GM12878 (cell line): Measurements from ENCODE around the gene SERPINE1. TPM values are rescaled to one million over a fixed set of nuclear protein-coding genes. Genes with fewer than 3 reads are reported as not detected.

ENCODE experiments used
- ATAC-seq: fragments of 200-7000 bp; cut with Tn5 transposase; 3 replicates; pipeline ENCODE4 v1.9.1; 2020; ENCODE audit warnings: mild to moderate bottlenecking, moderate library complexity
- BruUV-seq: library from RNA; stranded (reverse); fragments of 400-500 nt; replicated peaks from 2 replicates; lab custom pipeline; 2021; lab: Mats Ljungman, UMichigan
- CTCF ChIA-PET: fragments of 300-600 bp; sonication (Branson Sonifier 250); formaldehyde crosslinking; extraction: SDS; loops from one replicate; lab custom pipeline; 2021; ENCODE audit warnings: inconsistent platforms; lab: Yijun Ruan, JAX
- POLR2A ChIA-PET: fragments of 350-600 bp; formaldehyde crosslinking; extraction: SDS; loops from one replicate; lab custom pipeline; 2021; ENCODE audit warnings: inconsistent platforms; lab: Charles Lee
- RAD21 ChIA-PET: fragments of 300-600 bp; sonication (Branson Sonifier 250); formaldehyde crosslinking; loops from one replicate; lab custom pipeline; 2023; ENCODE audit warnings: antibody characterized with exemption; ENCODE audit not compliant: unreplicated experiment; lab: Charles Lee
- SMC1A ChIA-PET: fragments of 300-600 bp; sonication (Branson Sonifier 250); formaldehyde crosslinking; loops from one replicate; lab custom pipeline; 2023; ENCODE audit not compliant: unreplicated experiment, uncharacterized antibody; lab: Charles Lee
- DNase-seq: peaks from one replicate; pipeline ENCODE4 v3.0.0-alpha.2; 2011; ENCODE audit warnings: low read depth, low spot score
- FAIRE-seq: peaks from 3 replicates; lab custom pipeline; 2011; peaks lifted over from hg19 to GRCh38; lab: Jason Lieb, UNC
- H2AFZ ChIP-seq: 2 replicates; pipeline ENCODE4 v1.6.0; 2011; ENCODE audit warnings: low read depth, low read length, control low read depth; ENCODE audit not compliant: control insufficient read depth
- H3K27ac ChIP-seq: 2 replicates; pipeline ENCODE4 v1.5.1; 2011; ENCODE audit warnings: control low read depth; ENCODE audit not compliant: control insufficient read depth, insufficient read depth
- H3K27me3 ChIP-seq, 2 experiments: replicated peaks in 1 of 2; 2 replicates each; pipeline versions ENCODE4 v1.6.0 to v1.6.1; 2011; ENCODE audit warnings: low read length in 1 of 2; ENCODE audit not compliant: control insufficient read depth in 2 of 2, insufficient read depth in 2 of 2
- H3K36me3 ChIP-seq, 2 experiments: 2 replicates each; pipeline ENCODE4 v1.5.1; 2011; ENCODE audit warnings: low read length in 1 of 2; ENCODE audit not compliant: control insufficient read depth in 2 of 2, insufficient read depth in 2 of 2
- H3K4me1 ChIP-seq: 2 replicates; pipeline ENCODE4 v1.6.1; 2011; ENCODE audit warnings: mild to moderate bottlenecking, low read length, moderate library complexity, mixed read lengths; ENCODE audit not compliant: control insufficient read depth, insufficient read depth
- H3K4me2 ChIP-seq: 2 replicates; pipeline ENCODE4 v1.6.0; 2011; ENCODE audit warnings: control low read depth; ENCODE audit not compliant: control insufficient read depth, insufficient read depth
- H3K4me3 ChIP-seq: fragments of 200-600 bp; sonication (generic); 2 replicates; pipeline ENCODE4 v1.5.1; 2016
- H3K79me2 ChIP-seq: 2 replicates; pipeline ENCODE4 v1.6.0; 2011; ENCODE audit warnings: low read length; ENCODE audit not compliant: control insufficient read depth, insufficient read depth
- H3K9ac ChIP-seq: 2 replicates; pipeline ENCODE4 v1.8.0; 2011; ENCODE audit warnings: low read length, control low read depth, mixed read lengths; ENCODE audit not compliant: control insufficient read depth, insufficient read depth
- H3K9me3 ChIP-seq: replicated peaks from 3 replicates; pipeline ENCODE4 v1.5.1; 2011; ENCODE audit warnings: mild to moderate bottlenecking, low read length; ENCODE audit not compliant: control insufficient read depth, insufficient read depth
- H4K20me1 ChIP-seq: 2 replicates; pipeline ENCODE4 v1.6.0; 2011; ENCODE audit not compliant: control insufficient read depth, insufficient read depth
- KDM1A ChIP-seq: fragments of 200-600 bp; sonication (generic); IDR thresholded peaks from 2 replicates; pipeline ENCODE4 v1.6.1; 2016; ENCODE audit warnings: borderline replicate concordance
- KLF5 ChIP-seq: fragments of 450-650 bp; IDR thresholded peaks from 2 replicates; pipeline ENCODE4 v1.6.1; 2014; ENCODE audit warnings: mild to moderate bottlenecking; ENCODE audit not compliant: partially characterized antibody
- MEF2A ChIP-seq: IDR thresholded peaks from 2 replicates; pipeline ENCODE4 v1.6.1; 2011; ENCODE audit warnings: low read depth, mild to moderate bottlenecking, low read length, moderate library complexity; ENCODE audit not compliant: insufficient read depth
- MEF2B ChIP-seq: fragments of 450-650 bp; IDR thresholded peaks from 2 replicates; pipeline ENCODE4 v1.6.1; 2018; ENCODE audit warnings: mild to moderate bottlenecking, moderate library complexity; ENCODE audit not compliant: partially characterized antibody, poor library complexity, severe bottlenecking
- MYB ChIP-seq: fragments of 150-350 bp; IDR thresholded peaks from 2 replicates; pipeline ENCODE4 v1.6.1; 2014; ENCODE audit warnings: mild to moderate bottlenecking, low read depth, low read length, borderline replicate concordance
- NBN ChIP-seq: fragments of 450-650 bp; IDR thresholded peaks from 2 replicates; pipeline ENCODE4 v1.6.1; 2016
- PAX5 ChIP-seq: IDR thresholded peaks from 2 replicates; pipeline ENCODE4 v1.6.1; 2011; ENCODE audit warnings: low read depth, low read length, borderline replicate concordance
- PAX8 ChIP-seq: fragments of 450-650 bp; IDR thresholded peaks from 2 replicates; pipeline ENCODE4 v1.6.1; 2017; ENCODE audit warnings: mild to moderate bottlenecking, moderate library complexity
- PML ChIP-seq: IDR thresholded peaks from 2 replicates; pipeline ENCODE4 v1.6.1; 2012; ENCODE audit warnings: low read length, inconsistent platforms
- RCOR1 ChIP-seq: conservative IDR thresholded peaks from 2 replicates; pipeline ENCODE4 v1.6.1; 2012; ENCODE audit warnings: low read depth, low read length, improper control_type of control experiment
- SMARCA5 ChIP-seq: fragments of 450-650 bp; IDR thresholded peaks from 2 replicates; pipeline ENCODE4 v1.6.1; 2017; ENCODE audit warnings: mild to moderate bottlenecking
- SP1 ChIP-seq: IDR thresholded peaks from one replicate; pipeline ENCODE4 v1.6.1; 2011; ENCODE audit warnings: low read depth, low read length
- SPI1 ChIP-seq: IDR thresholded peaks from 2 replicates; pipeline ENCODE4 v1.6.1; 2011; ENCODE audit warnings: low read depth, mild to moderate bottlenecking, low read length, moderate library complexity, borderline replicate concordance; ENCODE audit not compliant: insufficient read depth
- SRF ChIP-seq, 2 experiments: IDR thresholded peaks; 2 replicates each; pipeline ENCODE4 v1.6.1; 2011; ENCODE audit warnings: low read depth in 2 of 2, low read length in 2 of 2, mild to moderate bottlenecking in 1 of 2, moderate library complexity in 1 of 2
- YBX1 ChIP-seq: fragments of 450-650 bp; IDR thresholded peaks from 2 replicates; pipeline ENCODE4 v1.6.1; 2016; ENCODE audit warnings: antibody characterized with exemption
- ZZZ3 ChIP-seq: IDR thresholded peaks from 2 replicates; pipeline ENCODE4 v1.6.1; 2011; ENCODE audit warnings: low read depth; ENCODE audit not compliant: control insufficient read depth, insufficient read length
- whole genome bisulfite sequencing: methylation state at CpG from one replicate; pipeline ENCODE4 v1.1.6; 2016; ENCODE audit warnings: low lambda C conversion rate; ENCODE audit not compliant: insufficient replicate concordance, insufficient coverage; ENCODE audit errors: missing lambda C conversion rate; 5-methylcytosine and 5-hydroxymethylcytosine counted together
- in situ Hi-C: fragments of 300-500 bp; cut with MboI; formaldehyde crosslinking; loops from 9 replicates; pipeline ENCODE4 v1.14.3; 2018; ENCODE audit warnings: mixed read lengths
- intact Hi-C: fragments of 100-400 bp; cut with micrococcal nuclease; formaldehyde crosslinking; loops from one replicate; pipeline ENCODE4 v1.14.2; 2022; ENCODE audit not compliant: unreplicated experiment
- polyA plus RNA-seq, 11 experiments: library from polyadenylated mRNA; depleted of rRNA in 4 of 11; unstranded in 6 of 11; stranded (reverse) in 5 of 11; fragments of >200 nt; fragmentation: Nextera tagmentation in 4 of 11; fragmentation: Illumina TruSeq in 1 of 11; extraction: Ambion mirVana in 4 of 11; extraction: Trizol in 1 of 11; gene quantifications; 1 replicate in 1 of 11; 2 replicates in 10 of 11; pipeline versions ENCODE4 v1.2.1 to v1.2.3, GENCODE V29; 2011 to 2016; ENCODE audit warnings: inconsistent platforms in 2 of 11, missing spikeins in 2 of 11, low read depth in 1 of 11
- total RNA-seq, 4 experiments: library from RNA; depleted of rRNA in 3 of 4; stranded (reverse); fragments of >200 nt in 3 of 4; fragmentation: Illumina TruSeq in 1 of 4; extraction: Trizol in 1 of 4; gene quantifications; 2 replicates each; pipeline versions ENCODE4 v1.2.1 to v1.2.3, GENCODE V29; 2013 to 2021
- TF ChIP-seq, protein P1 (sequence below): fragments of 450-650 bp; IDR thresholded peaks from 2 replicates; pipeline ENCODE4 v1.6.1; 2018; ENCODE audit warnings: mild to moderate bottlenecking, low read depth, moderate library complexity; ENCODE audit not compliant: partially characterized antibody

SERPINE1 gene
- total and polyA plus RNA-seq, 10 of the 15 experiments (the other 5 are each of a cell fraction or from before 2014, with no cell fraction given) = 0.20 to 2.4 (median 0.44) TPM

DNA sequence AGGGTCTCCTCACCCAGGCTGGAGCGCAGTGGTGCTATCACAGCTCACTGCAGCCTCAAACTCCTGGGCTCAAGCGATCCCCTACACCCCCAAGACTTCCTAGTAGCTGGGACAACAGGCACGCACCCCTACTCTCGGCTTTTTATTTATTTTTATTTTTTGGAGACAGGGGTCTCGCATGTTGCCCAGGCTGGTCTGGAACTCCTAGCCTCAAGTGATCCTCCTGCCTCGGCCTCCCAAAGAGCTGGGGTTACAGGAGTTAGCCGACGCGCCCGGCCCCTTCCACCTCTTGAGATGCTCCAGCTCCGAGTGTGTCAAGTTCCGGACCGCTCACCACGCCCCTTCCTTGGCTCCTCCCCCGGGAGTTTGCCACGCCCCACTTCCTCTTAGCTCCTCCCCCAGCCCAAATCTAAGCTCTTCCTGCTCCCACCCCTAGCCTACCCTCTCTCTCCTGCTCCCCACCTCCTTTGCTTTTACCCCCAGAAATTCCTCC is 46.9 kb downstream of the SERPINE1 start:
- WGBS = 1% methylated on average over 16 of the region's 16 CpGs
- RAD21 ChIA-PET = interaction anchor here (0.9 to 2.4 kb wide), 7 partner anchors 8 to 109 kb away, joined by 3 to 15 read pairs (median 3); partner anchors contain the start of gene VGF

DNA sequence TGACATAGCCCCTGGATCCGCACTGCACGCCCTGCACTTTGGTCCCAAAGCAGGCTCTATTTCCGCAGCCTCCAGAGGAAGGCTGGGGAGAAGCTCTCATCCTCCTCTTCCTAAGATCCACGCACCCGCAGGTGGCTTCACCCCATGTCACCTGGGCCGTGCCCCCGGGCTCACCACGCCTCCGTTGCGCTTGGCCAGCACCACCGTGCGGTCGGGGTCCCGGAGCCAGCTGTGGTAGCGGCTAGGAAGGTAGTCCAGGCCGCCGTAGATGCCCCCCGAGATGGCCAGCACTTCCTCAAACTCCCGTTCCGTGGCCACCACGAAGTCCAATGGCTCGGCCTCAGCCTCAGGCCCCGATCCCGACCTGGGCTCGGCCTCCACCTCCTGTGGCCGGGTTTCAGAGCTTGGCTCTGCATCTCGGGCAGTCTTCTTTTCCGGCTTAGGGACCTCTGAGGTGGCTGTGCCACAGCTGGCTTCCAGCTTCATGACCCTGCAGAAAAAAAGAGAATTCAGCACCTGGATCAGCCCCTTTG is 47.5 kb downstream of the SERPINE1 start:
- Histone ChIP-seq H3K4me2 (peak overlapping the region; percentile 59; the same call in 1 of the 2 replicates), H3K36me3 (no peaks in the 10 kb centered on the region), H3K79me2 (no peaks in the 10 kb centered on the region), H3K27me3 (peaks cover 26 to 34% of the 10 kb centered on the region in 2 experiments), H3K9ac (no peak overlapping the region), H3K27ac (no peak overlapping the region), H4K20me1 (no peaks in the 10 kb centered on the region), H3K9me3 (no peaks in the 10 kb centered on the region; the same call in 2 of the 3 replicates), H2AFZ (peak overlapping the region; percentile 72), H3K4me3 (no peak overlapping the region), H3K4me1 (peaks cover 7% of the 10 kb centered on the region; the same call in 1 of the 2 replicates)
- ChIA-PET SMC1A (interaction anchor here (0.6 to 1.8 kb wide), 8 partner anchors 8 to 107 kb away, joined by 3 to 7 read pairs (median 4); partner anchors contain the start of genes AP1S1, PLOD3 and ZNHIT1), RAD21 (interaction anchor here (0.9 to 2.4 kb wide), 6 partner anchors 9 to 51 kb away, joined by 3 to 15 read pairs (median 3); partner anchors contain the start of gene VGF), POLR2A (interaction anchor here (0.8 to 1.0 kb wide), 2 partner anchors 9 to 18 kb away, joined by 3 read pairs; partner anchors contain the start of gene VGF), CTCF (interaction anchor here (0.9 to 2.8 kb wide), 8 partner anchors 9 to 368 kb away, joined by 3 to 35 read pairs (median 5); partner anchors contain the start of genes VGF and ZNHIT1)
- TF ChIP-seq, protein P1, sequence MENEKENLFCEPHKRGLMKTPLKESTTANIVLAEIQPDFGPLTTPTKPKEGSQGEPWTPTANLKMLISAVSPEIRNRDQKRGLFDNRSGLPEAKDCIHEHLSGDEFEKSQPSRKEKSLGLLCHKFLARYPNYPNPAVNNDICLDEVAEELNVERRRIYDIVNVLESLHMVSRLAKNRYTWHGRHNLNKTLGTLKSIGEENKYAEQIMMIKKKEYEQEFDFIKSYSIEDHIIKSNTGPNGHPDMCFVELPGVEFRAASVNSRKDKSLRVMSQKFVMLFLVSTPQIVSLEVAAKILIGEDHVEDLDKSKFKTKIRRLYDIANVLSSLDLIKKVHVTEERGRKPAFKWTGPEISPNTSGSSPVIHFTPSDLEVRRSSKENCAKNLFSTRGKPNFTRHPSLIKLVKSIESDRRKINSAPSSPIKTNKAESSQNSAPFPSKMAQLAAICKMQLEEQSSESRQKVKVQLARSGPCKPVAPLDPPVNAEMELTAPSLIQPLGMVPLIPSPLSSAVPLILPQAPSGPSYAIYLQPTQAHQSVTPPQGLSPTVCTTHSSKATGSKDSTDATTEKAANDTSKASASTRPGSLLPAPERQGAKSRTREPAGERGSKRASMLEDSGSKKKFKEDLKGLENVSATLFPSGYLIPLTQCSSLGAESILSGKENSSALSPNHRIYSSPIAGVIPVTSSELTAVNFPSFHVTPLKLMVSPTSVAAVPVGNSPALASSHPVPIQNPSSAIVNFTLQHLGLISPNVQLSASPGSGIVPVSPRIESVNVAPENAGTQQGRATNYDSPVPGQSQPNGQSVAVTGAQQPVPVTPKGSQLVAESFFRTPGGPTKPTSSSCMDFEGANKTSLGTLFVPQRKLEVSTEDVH = no peak
- no peak for TF ChIP-seq PAX5
- TF ChIP-seq PAX8 = no peak
- no peak for TF ChIP-seq MYB
- no peak for TF ChIP-seq MEF2B
- no peak for TF ChIP-seq KDM1A
- no peak for TF ChIP-seq YBX1
- no peak for TF ChIP-seq SMARCA5
- no peak for TF ChIP-seq KLF5
- no peak for TF ChIP-seq ZZZ3
- ATAC-seq (no peak; the same call in 2 of the 3 replicates), DNase-seq (no peak), FAIRE-seq (no peak)
- BruUV-seq = no TSS peak
- in situ Hi-C loops = no loop called here
- 39% methylated on average over 27 of the region's 28 CpGs for WGBS
- intact Hi-C loops = no loop called here

More for the DNA sequence above, 46.9 kb downstream of the SERPINE1 start:
- SMC1A ChIA-PET = interaction anchor here (0.6 to 1.8 kb wide), 9 partner anchors 9 to 148 kb away, joined by 3 to 7 read pairs (median 3); partner anchors contain the start of genes IFT22, PLOD3 and ZNHIT1
- TF ChIP-seq MEF2A (no peak), RCOR1 (no peak), SP1 (peak; percentile 39), SPI1 (peak; percentile 81), NBN (0 out of 2 replicates have a peak, but pooled peaks have one; percentile 22), PML (no peak), SRF (IDR thresholded peaks at IDR 0.05; ENCODE audit: low read depth in 2 of 2, low read length in 2 of 2) (peak; percentile 24 to 73; a peak in 1 of 4 replicates)
- intact Hi-C loops (no loop called here), in situ Hi-C loops (no loop called here)
- H2AFZ ChIP-seq = peak overlapping the region; percentile 72
- H3K4me1 ChIP-seq = peaks cover 7% of the 10 kb centered on the region; the same call in 1 of the 2 replicates
- 0 out of 2 replicates have a peak overlapping the region, but pooled peaks have one; percentile 23 for H3K4me3 ChIP-seq
- FAIRE-seq = peak; percentile 74
- H3K27ac ChIP-seq = no peak overlapping the region
- no peaks in the 10 kb centered on the region; the same call in 2 of the 3 replicates for H3K9me3 ChIP-seq
- H3K36me3 ChIP-seq = no peaks in the 10 kb centered on the region
- peaks cover 27 to 36% of the 10 kb centered on the region in 2 experiments for H3K27me3 ChIP-seq
- BruUV-seq = no TSS peak
- peak; percentile 90 for ATAC-seq
- H3K79me2 ChIP-seq = no peaks in the 10 kb centered on the region
- no peak overlapping the region for H3K9ac ChIP-seq
- POLR2A ChIA-PET = interaction anchor here (0.6 to 1.0 kb wide), 3 partner anchors 9 to 29 kb away, joined by 3 to 4 read pairs (median 3); partner anchors contain the start of gene VGF
- no peak for DNase-seq
- H4K20me1 ChIP-seq = no peaks in the 10 kb centered on the region
- peak overlapping the region; percentile 59; the same call in 1 of the 2 replicates for H3K4me2 ChIP-seq
- CTCF ChIA-PET = interaction anchor here (0.9 to 2.8 kb wide), 9 partner anchors 8 to 367 kb away, joined by 3 to 35 read pairs (median 5); partner anchors contain the start of genes VGF and ZNHIT1
